ENCODE results near the gene CASK.
A peak's percentile ranks its signal among the peaks of the same experiment; 100 is the strongest.

CASK gene, protein sequence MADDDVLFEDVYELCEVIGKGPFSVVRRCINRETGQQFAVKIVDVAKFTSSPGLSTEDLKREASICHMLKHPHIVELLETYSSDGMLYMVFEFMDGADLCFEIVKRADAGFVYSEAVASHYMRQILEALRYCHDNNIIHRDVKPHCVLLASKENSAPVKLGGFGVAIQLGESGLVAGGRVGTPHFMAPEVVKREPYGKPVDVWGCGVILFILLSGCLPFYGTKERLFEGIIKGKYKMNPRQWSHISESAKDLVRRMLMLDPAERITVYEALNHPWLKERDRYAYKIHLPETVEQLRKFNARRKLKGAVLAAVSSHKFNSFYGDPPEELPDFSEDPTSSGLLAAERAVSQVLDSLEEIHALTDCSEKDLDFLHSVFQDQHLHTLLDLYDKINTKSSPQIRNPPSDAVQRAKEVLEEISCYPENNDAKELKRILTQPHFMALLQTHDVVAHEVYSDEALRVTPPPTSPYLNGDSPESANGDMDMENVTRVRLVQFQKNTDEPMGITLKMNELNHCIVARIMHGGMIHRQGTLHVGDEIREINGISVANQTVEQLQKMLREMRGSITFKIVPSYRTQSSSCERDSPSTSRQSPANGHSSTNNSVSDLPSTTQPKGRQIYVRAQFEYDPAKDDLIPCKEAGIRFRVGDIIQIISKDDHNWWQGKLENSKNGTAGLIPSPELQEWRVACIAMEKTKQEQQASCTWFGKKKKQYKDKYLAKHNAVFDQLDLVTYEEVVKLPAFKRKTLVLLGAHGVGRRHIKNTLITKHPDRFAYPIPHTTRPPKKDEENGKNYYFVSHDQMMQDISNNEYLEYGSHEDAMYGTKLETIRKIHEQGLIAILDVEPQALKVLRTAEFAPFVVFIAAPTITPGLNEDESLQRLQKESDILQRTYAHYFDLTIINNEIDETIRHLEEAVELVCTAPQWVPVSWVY

GRCh38 chrX:41923211-41923977, at the start of gene CASK:
Gene CASK, minus strand, starts transcription at chrX:41923554. Its CDS starts 566 bp downstream, at chrX:41922988.
- DNase-seq = peak; percentile 10

GRCh38 chrX:41971346-41971745, 48.0 kb upstream of the CASK start:
- DNase-seq = no peak

DNA sequence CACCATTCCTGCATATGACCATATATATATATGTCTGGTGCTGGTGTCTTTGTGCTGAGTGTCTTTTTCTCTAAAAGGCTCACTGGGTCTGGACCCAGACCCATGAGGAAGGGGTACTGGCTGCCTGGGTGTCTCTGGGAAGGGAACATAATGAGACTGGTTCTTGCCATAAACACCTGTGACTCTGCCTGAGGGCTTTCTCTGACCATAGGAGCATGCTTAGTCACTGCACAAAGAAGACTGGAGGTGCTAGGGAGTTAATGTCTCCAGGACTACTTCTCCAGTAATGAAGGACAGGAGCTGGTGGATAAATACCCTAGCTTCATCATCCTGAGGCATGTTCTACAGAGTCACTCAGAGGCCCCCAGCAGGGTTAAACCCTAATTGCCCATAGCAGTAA, 47.1 kb upstream of the CASK start:
- no peak for DNase-seq

DNA sequence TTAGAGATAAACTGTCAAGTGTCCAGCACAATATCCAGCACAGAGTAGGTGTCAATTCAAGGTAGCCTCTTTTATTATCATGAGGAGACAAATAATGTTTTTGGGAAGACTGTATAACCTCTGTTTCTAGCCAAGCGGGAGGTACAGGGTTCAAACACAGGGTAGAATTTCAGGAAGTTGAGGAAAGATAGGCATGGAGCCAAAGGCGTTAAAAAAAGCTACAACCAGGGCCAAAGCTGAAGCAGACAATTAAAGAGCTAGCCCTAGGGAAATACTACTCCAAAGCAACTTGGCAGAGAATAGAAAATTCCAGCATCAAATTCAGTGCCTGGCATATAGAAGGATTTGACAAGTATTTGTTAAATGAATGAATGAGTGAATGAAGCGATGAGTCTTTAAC, 40.0 kb upstream of the CASK start:
- no peak for DNase-seq

- DNase-seq = no peak
Measured at GRCh38 chrX:41960142-41960541, 36.8 kb upstream of the CASK start.

- DNase-seq = no peak
Measured at GRCh38 chrX:41958861-41959260, 35.5 kb upstream of the CASK start.

- DNase-seq = no peak
Measured at GRCh38 chrX:41956027-41956426, 32.7 kb upstream of the CASK start.

GRCh38 chrX:41952102-41952501, 28.7 kb upstream of the CASK start:
- DNase-seq = no peak

DNA sequence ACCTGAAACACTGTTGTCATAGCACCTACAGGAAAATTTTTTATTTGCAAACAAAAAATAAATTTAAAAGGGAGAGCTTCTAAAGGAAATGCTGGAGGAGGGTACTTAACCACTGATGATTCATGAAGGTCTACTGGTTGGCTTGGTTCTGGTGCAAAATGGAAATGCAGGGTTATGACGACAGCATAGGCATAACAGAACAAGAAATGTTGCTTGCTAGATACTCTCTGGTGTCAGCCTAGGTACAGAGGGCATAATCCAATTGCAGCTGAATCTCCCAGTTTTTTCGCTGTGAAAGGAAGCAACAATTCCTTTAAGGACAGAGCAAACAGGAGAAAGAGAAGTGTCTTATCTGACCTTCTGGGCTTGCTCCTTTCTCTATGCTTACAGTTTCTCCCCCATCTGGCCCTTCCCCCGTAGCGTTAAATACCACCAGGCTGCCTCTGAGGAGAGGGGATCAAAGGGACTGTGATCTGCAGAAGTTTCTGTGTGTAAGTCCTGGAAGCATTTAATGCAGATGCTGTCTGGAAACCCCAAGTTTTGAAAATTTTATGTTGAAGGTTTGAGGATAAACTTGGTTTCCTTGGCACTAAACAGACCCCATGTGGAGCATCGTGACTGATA, 23.7 kb upstream of the CASK start:
- DNase-seq = no peak

DNA sequence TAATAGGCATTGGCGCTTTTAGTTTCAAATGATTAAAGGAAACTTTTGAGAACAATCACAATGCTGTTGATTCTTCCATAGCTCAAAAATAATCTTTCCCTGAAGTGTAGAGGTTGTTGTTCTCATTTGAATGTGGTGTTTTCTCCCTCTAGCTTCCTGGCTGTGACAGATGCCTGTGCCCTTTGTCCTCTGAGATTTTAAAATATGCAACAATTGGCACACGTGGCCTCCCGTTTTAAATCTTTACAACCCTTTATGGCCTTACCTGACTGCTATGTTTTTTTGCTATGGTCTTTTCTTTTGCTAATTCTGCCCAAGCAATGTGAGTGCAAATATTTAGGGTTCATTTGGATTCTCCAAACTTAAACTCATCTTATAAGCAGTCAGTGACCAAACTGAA, 22.9 kb upstream of the CASK start:
- DNase-seq = no peak

GRCh38 chrX:41935832-41936231, 12.5 kb upstream of the CASK start:
- no peak for DNase-seq

- no peak for DNase-seq
Measured at GRCh38 chrX:41933546-41933945, 10.2 kb upstream of the CASK start.

GRCh38 chrX:41932885-41933284, 9.5 kb upstream of the CASK start:
- DNase-seq = no peak

- no peak for DNase-seq
Measured at GRCh38 chrX:41931591-41931990, 8.2 kb upstream of the CASK start.

- no peak for DNase-seq
Measured at GRCh38 chrX:41923978-41924683, 777 bp upstream of the CASK start.

GRCh38 chrX:41922431-41923151, 763 bp downstream of the CASK start:
- DNase-seq = no peak

GRCh38 chrX:41921492-41922430, 1.6 kb downstream of the CASK start:
- no peak for DNase-seq

DNA sequence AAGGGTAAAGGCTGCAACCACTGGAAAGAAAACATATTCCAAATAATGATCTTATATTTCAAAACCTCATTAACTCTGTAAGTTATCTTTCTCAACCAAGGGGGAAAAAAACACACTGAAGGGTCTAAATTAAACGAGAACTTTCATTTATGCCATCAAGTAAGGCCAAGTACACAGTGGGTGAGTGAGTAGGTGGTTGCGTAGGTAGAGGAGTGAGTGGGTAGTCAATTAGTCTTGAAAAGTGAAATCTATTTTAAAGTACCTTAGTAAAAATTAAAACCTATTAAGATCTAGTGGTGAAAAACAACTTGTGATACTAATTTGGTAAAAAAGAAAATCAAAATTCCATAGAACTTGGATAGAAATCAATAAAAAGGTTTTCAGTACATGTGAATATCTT, 3.5 kb downstream of the CASK start:
- DNase-seq = no peak

GRCh38 chrX:41917517-41917916, 5.8 kb downstream of the CASK start:
- no peak for DNase-seq

GRCh38 chrX:41913476-41913875, 9.9 kb downstream of the CASK start:
- DNase-seq = no peak
